ENCODE data around the gene YTHDC2. TPM values are rescaled to one million over a fixed set of nuclear protein-coding genes. Genes with fewer than 3 reads are reported as not detected.
A peak's percentile ranks its signal among the peaks of the same experiment; 100 is the strongest.

Gene YTHDC2
- total and polyA plus RNA-seq, 2 of the 13 experiments (the other 11 are each of a cell fraction or from before 2014, with no cell fraction given), result 6.7 to 17.8 TPM

GRCh38 chr5:113513384-113514288 is at the start of gene YTHDC2 (continued):
- TF ChIP-seq BCL3 (CRISPR knock-in tag; IDR thresholded peaks at IDR 0.05) (peak; percentile 70; the same call in 1 of the 2 replicates), ZHX1 (CRISPR knock-in tag; IDR thresholded peaks at IDR 0.05; ENCODE audit: low read depth) (peak; percentile 98), HMGXB4 (CRISPR knock-in tag; IDR thresholded peaks at IDR 0.05; ENCODE audit: borderline replicate concordance in 1 of 2, low read depth in 1 of 2) (peak; percentile 95 to 97), ZNF136 (CRISPR knock-in tag; IDR thresholded peaks at IDR 0.05; ENCODE audit: low read depth) (no peak), POLR2G (IDR thresholded peaks at IDR 0.05; ENCODE audit: low read depth, low read length) (peak; percentile 85), CCDC6 (CRISPR knock-in tag; IDR thresholded peaks at IDR 0.05) (0 out of 2 replicates have a peak, but pooled peaks have one; percentile 17), ZNF232 (CRISPR knock-in tag; IDR thresholded peaks at IDR 0.05; ENCODE audit: borderline replicate concordance) (no peak), WIZ (CRISPR knock-in tag; IDR thresholded peaks at IDR 0.05) (peak; percentile 76; the same call in 1 of the 2 replicates), TBL1XR1 (IDR thresholded peaks at IDR 0.05; ENCODE audit: borderline replicate concordance, low read length, partially characterized antibody) (peak; percentile 40), FOSL2 (CRISPR knock-in tag; IDR thresholded peaks at IDR 0.05) (peak; percentile 81), NRL (CRISPR knock-in tag; IDR thresholded peaks at IDR 0.05; ENCODE audit: borderline replicate concordance) (peak; percentile 80; the same call in 1 of the 2 replicates), CBX5 (CRISPR knock-in tag; IDR thresholded peaks at IDR 0.05; ENCODE audit: borderline replicate concordance) (peak; percentile 77; the same call in 1 of the 2 replicates), KMT2A (CRISPR knock-in tag; IDR thresholded peaks at IDR 0.05) (peak; percentile 89), SMAD3 (CRISPR knock-in tag; IDR thresholded peaks at IDR 0.05) (peak; percentile 72; the same call in 1 of the 2 replicates), NCOA1 (CRISPR knock-in tag; IDR thresholded peaks at IDR 0.05) (peak; percentile 79; the same call in 1 of the 2 replicates), REL (CRISPR knock-in tag; conservative IDR thresholded peaks at IDR 0.05) (peak; percentile 74; the same call in 1 of the 2 replicates), POLR2AphosphoS2 (IDR thresholded peaks at IDR 0.05; ENCODE audit: low read depth, low read length) (no peak), ZNF574 (CRISPR knock-in tag; IDR thresholded peaks at IDR 0.05) (peak; percentile 82), ZNF614 (CRISPR knock-in tag; IDR thresholded peaks at IDR 0.05; ENCODE audit: borderline replicate concordance) (peak; percentile 69; the same call in 1 of the 2 replicates)

Measured in HepG2 (cell line).